HG02798 (cell line): ENCODE measurements around the gene COL1A2.

Experiments used
- ATAC-seq: cut with Tn5 transposase; IDR thresholded peaks from one replicate; pipeline ENCODE4 v1.9.1; 2021; ENCODE audit warnings: mild to moderate bottlenecking; ENCODE audit not compliant: unreplicated experiment, poor library complexity

COL1A2 gene

DNA sequence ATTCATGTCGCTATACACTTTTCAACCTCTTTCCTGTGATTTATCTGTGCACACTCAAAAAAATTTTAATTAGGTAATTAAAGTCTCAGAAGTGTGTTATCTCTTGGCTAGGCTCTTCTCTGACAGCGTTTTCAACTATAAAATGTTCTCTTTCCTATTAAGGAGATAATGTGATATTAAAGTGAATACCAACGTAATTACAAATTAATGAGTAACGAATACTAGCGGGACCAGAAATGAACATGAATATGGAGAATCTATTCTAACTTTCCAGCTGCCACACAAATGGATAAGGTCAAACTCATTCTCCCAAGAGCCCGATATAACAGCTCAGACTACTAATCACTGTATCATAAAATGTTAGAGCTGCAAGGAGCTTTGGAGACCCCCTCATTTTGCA, 12.0 kb downstream of the COL1A2 start:
- no peak for ATAC-seq

DNA sequence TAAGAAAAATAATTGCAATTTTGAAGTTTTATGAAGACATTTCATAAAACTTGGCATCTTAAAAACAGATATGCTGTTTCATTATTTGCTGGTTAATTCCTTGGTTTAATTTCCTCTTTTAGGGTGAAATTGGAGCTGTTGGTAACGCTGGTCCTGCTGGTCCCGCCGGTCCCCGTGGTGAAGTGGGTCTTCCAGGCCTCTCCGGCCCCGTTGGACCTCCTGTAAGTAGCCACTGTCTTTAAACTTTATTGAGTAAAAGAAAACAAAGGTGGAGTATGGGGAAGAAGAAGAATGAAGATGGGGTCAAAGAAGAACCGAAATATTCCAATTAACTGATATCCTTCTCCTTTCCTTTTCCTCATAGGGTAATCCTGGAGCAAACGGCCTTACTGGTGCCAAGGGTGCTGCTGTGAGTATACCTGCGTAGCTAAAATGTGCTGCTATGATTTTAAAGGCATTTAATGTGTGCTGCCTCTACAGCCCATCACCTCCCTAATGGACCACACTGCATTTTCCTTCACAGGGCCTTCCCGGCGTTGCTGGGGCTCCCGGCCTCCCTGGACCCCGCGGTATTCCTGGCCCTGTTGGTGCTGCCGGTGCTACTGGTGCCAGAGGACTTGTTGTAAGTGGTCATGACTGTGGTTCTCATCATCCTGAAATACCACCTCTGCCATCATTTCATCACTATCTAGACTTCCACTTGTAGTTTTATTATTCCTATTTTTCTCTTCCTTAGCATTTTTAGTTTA, 14.7 kb downstream of the COL1A2 start:
- no peak for ATAC-seq

DNA sequence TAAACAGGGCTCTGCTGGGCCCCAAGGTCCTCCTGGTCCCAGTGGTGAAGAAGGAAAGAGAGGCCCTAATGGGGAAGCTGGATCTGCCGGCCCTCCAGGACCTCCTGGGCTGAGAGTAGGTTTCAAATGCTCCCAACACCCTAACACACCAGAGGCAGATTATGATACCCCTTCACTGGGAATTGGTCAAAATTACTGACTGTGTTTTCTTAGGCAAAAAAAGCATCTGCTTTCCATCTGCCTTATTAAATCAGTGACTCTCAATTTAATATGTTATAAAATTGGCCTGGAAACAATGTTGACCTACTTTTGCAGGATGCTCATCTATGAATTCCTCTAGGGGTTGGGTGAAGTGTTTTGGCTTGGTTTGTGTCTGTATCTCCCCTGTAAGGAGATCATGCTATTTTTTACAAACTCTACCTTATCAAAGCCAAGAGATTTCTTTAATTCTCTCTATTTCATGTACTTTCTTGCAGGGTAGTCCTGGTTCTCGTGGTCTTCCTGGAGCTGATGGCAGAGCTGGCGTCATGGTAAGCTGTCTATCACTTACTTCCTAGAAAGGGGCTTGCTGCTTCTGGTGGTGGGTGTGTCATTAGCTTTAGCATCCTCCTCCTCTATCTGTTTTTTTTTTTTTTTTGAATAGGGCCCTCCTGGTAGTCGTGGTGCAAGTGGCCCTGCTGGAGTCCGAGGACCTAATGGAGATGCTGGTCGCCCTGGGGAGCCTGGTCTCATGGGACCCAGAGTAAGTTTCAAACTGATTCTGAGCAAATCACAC, 15.9 kb downstream of the COL1A2 start:
- no peak for ATAC-seq

DNA sequence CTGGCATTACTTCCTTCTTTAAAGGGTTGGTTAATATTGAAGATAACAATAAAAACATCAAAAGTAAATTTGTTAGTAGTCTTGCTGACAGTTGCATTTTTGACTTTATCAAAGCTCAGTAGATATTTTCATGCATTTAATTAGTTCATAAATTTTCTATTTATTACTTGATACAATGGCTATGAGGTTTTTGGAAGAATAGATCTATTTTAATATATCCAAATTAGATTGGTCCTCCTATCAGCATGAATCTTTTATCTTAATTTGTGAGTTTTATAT, 16.4 kb downstream of the COL1A2 start:
- ATAC-seq = no peak

GRCh38 chr7:94412762-94413322, 18.1 kb downstream of the COL1A2 start:
- ATAC-seq = no peak

DNA sequence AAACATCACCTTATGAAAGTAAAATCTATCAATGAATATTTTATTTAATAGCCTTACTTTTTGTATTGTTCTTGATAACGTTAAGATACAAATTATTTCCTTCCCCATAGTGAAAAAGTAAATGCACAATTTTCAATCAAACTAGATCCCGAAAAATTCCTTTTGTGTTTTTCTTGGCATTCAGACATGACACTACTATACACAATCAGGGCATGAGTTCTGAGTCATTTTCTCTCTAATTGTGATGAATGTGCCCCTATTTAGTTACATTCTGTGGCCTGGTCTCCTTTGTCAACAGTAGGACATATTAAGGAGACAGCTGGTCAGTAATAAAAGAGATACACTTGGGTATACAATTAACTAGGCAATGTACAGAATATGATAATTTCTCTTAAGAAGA, 19.8 kb downstream of the COL1A2 start:
- ATAC-seq = no peak

- no peak for ATAC-seq
Observed at GRCh38 chr7:94414980-94415379, 20.3 kb downstream of the COL1A2 start.

GRCh38 chr7:94417306-94417705, 22.6 kb downstream of the COL1A2 start:
- no peak for ATAC-seq

GRCh38 chr7:94417901-94418300, 23.2 kb downstream of the COL1A2 start:
- no peak for ATAC-seq

- ATAC-seq = no peak
Observed at GRCh38 chr7:94418851-94419250, 24.2 kb downstream of the COL1A2 start.

DNA sequence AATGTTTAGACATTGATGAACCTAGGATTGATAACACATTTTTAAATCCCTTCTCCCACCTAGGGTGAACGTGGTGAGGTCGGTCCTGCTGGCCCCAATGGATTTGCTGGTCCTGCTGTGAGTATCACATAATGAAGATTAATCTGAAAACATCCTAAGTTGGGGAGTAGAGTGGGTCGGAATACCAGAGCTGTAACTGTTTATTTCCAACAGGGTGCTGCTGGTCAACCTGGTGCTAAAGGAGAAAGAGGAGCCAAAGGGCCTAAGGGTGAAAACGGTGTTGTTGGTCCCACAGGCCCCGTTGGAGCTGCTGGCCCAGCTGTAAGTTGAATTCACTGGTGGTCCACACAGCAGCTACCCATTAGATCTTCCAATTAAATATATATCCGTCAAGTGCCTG, 25.6 kb downstream of the COL1A2 start:
- no peak for ATAC-seq

DNA sequence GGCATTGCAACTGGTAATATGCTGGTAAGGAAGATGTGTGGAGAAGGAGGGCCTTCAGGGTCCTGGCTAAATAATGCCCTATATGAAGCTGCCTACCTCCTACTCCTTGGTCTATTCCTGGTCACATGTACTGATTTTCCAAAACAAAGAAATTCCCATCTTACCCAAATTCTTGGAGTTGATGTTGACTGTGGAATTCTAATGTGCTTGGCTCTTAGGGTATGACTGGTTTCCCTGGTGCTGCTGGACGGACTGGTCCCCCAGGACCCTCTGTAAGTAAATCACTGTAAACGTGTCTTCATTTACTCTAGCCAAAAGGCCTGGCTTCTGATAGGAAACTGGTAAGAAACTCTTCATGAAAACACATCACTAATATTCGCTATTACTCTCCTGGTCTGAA, 27.0 kb downstream of the COL1A2 start:
- no peak for ATAC-seq

DNA sequence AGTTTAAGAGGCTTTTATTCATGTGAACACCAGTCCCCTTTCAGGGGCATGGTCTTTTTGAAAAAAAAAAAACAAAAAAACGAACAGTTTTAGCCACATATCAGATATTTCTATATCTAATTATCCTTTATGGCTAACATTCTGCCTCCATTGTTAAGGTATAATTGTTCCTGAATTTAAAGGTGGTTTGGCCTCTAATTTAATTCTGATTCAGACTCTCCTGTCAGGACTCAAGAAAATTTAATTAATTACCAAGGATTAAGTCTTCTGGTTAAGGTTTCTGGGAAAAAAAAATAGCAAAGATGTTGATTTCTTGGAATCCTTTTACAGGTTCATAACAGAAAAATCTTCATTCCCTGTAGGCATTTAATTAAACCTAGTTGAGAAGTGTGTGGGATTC, 27.4 kb downstream of the COL1A2 start:
- ATAC-seq = no peak

DNA sequence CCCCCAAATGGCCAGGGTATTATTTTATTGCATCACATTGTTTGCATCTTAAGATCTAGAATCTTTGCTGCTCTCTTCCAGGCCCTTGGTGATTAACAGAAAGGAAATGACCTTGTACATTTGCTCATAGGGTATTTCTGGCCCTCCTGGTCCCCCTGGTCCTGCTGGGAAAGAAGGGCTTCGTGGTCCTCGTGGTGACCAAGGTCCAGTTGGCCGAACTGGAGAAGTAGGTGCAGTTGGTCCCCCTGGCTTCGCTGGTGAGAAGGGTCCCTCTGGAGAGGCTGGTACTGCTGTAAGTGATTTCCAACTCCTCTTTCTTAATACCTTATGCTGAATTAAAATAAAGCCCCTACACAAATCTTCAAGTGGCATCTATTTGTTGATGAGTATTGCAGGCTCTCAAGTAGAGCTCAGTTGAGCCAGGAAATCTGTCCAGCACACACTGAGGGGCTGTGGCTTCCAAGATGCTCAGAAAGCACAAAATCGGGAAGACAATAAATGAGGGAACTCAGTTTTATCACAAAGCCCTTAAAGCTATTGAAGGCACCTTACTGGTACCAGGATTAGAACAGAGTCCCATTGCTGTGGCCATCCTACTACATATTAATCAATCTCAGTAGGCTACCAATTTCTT, 28.2 kb downstream of the COL1A2 start:
- no peak for ATAC-seq

GRCh38 chr7:94423863-94424735, 29.4 kb downstream of the COL1A2 start:
- no peak for ATAC-seq

- ATAC-seq = no peak
Observed at GRCh38 chr7:94425546-94425945, 30.9 kb downstream of the COL1A2 start.

- no peak for ATAC-seq
Observed at GRCh38 chr7:94426980-94427875, 32.5 kb downstream of the COL1A2 start.

GRCh38 chr7:94429153-94429552, 34.5 kb downstream of the COL1A2 start:
- no peak for ATAC-seq

DNA sequence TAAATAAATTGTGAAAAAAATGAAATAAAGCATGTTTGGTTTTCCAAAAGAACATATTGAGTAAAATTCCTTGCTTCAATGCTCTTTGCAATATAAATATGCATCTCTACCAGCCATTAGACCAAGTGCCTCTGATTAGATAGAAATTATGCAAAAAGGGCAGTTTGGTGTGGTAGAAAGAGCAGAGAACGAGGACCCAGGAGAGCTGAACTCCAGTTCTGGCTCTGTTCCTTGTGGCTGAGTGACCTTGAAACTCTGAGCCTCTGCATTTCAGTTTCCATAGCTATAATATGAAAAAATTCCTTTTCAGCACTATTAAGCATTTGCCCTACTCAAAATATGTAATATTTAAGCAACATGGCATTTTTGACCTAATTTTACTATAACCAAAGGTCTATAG, 36.5 kb downstream of the COL1A2 start:
- ATAC-seq = no peak
